ENCODE measurements around the gene RBBP8NL.

The RBBP8NL gene, protein sequence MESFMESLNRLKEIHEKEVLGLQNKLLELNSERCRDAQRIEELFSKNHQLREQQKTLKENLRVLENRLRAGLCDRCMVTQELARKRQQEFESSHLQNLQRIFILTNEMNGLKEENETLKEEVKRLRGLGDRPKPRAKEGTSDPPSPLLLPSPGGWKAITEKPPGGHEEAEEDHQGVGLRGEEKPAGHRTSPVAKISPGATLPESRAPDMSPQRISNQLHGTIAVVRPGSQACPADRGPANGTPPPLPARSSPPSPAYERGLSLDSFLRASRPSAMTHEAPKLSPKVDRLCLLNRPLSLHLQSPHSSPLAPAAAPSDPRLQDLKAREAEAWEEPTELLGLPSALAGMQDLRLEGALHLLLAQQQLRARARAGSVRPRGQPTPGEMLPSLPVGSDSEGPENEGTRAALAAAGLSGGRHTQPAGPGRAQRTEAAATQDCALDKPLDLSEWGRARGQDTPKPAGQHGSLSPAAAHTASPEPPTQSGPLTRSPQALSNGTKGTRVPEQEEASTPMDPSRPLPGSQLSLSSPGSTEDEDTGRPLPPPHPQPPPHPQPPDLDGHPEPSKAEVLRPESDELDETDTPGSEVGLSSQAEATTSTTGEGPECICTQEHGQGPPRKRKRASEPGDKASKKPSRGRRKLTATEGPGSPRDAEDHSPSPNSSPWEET

DNA sequence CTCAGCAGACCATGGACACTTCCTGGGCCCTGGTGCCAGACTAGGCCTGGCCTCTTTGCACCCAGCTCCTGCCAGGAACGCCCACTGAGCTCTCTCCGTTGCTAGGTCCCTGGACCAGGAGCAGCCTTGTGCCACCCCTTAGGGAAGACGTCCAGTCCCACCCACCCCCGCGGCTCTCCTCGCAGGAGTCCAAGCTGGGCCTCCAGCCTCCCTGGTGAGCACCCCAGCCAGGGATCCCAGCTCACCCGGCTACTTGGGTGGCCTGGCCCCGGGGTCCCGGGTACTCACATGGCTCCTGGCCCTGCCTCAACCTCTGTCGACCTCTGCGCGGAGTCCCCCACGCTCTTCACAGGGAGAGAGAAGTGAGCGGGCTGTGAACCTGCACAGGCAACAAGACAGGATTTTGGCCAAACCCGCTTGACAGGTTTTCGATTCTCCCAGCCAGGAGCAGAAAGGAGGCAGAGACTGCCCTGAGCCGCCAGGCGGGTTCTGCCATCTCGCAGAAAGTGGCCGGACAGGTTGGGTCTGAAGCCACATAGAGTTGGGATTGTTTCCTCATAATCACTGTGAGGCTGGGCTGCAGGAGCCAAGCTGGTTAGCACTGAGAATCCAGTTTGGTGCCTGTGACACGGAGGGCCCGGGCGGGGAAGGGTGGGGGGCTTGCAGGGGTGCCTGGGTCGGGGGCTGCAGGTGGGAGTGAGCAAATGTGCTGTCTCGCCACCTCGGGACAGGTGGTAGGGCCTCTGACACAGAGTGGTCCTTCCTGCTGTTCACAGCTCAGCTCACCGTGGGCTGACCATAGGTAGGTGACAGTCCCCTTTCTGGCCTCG is at the start of gene RBBP8NL:
RBBP8NL (minus strand) TSS at position 368 of the 830 bp plus-strand sequence. CDS start 7,892 bp downstream, outside the sequence.
- no peak for DNase-seq (ENCODE audit: low read depth, low spot score)

DNA sequence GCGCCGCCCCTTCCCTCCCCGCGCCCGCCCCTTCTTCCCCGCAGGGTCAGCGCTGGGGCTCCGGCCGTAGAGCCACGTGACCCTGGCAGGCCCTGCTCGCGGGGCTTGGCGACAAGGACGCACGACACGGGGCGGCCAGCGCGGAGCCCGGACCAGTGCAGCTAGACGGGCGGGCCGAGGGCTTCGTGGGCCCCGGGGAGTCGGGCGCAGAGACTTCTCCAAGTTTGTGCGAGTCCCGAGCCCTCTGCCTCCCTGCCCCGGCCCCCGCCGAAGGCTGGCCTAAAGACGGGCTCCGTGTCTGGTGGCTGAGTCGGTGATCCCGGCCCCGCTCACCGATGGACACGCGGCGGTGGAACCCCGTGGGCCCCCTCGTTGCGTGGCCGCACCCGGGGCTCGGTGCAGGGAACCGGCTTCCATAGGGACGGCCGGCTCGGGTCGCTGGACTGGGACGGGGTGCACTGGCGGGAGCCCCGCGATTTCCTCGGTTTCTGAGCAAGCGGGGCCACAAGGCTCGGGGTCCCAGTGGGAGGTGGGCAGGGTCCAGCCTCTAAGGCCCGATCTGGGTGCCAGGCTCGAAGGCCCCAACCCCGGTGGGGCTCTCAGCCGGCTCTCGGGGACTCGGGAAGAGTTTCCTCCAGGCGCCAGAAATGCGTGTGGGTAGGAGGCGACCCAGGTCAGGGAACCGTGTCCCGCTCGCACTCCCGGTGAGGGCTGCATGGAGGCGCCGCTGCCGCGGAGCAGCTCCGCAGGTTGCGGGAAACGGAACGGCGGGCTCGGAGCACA is 48.9 kb upstream of the RBBP8NL start:
- no peak for DNase-seq (ENCODE audit: low read depth, low spot score)

DNA sequence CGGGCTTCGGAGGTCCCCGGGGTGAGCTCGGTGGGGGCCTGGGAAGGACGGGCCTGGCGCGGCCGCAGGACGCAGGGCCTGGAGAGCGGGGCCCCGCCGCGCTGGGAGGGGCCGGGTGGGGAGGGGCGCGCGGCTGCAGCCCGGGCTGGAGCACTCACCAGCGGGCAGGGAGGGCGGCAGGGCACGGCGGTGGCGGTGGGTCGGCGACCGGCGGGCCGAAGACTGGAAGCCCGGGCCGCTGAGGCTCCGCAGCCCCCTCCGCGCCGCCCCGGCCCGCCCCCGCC is 48.4 kb upstream of the RBBP8NL start, which contains the start of gene GATA5:
GATA5 (minus strand) TSS at position 224 of the 284 bp plus-strand sequence. CDS start 474 bp downstream, outside the sequence.
- no peak for DNase-seq (ENCODE audit: low read depth, low spot score)

DNA sequence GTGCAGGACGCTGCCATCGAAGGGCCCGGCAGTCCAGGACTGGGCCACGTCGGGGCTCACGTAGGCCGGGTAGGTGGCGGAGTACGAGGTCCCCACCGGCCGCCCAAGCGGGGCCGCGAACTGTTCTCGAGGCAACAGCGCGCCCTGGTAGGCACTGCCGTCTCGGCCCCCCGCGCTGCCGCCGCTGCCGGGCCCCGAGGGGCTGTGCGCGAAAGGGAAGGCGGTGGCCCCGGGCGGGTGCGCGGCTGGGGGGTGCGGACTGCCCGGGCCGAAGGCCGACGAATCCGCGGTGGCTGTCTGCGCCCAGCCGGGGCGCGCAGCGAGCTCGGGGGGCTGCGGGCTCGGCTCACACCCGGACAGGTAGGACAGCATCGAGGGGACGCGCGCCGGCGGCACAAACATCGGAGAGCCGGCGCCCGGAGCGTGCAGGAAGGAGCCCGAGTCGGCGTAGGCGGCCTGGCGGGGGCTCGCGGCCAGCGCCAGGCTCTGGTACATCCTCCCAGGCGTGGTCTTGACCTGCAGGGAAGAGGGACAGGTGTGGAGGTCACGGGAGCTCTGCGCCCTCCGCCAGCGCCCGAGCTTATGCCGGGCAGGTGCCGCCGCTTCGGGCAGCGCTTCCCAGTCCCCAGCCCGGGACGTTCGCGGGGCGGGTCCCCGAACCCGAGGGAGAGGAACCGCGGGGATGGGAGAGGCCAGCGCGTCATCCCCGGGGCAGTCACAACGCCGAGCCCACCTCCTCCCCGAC is 47.9 kb upstream of the RBBP8NL start:
- no peak for DNase-seq (ENCODE audit: low read depth, low spot score)

DNA sequence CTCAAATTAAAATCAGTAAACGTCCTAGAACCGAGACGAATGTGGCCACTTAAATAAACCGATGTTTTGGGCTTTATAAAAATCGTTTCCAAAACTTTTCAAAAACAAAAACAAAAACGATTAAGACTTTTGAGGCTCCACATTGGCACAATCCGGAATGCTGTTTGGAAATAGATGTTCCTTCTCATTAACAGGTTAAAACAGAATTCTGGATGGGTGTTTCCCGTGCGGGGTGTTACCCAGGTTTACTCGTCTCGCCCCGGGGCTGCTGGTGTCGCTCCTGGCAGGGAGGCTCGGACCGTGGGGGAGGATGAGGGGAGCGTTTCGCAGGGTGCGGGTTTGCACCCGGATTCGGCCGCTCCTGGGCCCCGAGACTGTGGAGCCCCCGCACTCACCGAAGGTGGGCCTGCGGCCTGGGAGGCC is 47.3 kb upstream of the RBBP8NL start:
- no peak for DNase-seq (ENCODE audit: low read depth, low spot score)

DNA sequence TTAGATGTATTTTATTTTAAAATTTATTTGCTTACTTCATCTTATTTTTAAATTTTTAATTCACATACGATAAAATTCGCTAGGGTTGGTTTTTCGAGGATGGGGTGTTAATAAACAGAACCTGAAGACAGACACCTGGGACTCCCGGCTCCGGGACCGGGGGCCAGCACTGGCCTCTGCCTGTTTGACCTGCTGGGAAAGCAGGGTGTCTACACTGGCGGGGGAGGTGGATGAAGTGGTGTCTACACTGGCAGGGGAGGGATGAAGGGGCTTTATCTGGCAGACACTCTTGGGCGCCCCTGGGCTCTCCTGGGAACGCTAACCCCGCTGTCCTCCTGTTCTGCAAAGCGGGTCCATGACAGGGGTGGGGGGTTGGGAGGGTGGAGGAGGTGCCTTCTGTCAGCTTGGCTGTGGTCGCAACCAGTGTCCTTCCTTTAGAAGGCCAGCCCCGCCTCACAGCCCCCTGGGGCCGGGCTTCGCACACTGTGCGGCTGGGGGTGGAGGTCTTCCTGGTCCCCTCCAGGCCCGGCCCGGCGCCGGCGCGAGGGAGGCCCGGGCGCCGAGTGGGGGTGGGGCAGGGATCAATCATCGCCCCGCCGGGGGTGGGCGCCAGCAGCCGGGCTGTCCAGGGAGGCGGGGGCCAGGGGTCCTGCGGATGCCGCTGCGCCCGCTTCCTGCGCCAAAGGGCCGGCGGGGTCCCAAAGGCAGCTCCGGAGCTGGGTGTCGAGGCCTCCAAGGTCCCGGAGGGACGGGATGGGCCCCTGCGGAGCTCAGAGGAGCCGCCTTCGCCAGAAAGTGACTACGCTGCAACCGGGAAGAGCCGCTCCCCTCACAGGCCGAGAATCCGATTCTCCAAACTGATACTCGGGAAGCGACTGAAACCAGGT is 46.6 kb upstream of the RBBP8NL start:
- no peak for DNase-seq (ENCODE audit: low read depth, low spot score)

DNA sequence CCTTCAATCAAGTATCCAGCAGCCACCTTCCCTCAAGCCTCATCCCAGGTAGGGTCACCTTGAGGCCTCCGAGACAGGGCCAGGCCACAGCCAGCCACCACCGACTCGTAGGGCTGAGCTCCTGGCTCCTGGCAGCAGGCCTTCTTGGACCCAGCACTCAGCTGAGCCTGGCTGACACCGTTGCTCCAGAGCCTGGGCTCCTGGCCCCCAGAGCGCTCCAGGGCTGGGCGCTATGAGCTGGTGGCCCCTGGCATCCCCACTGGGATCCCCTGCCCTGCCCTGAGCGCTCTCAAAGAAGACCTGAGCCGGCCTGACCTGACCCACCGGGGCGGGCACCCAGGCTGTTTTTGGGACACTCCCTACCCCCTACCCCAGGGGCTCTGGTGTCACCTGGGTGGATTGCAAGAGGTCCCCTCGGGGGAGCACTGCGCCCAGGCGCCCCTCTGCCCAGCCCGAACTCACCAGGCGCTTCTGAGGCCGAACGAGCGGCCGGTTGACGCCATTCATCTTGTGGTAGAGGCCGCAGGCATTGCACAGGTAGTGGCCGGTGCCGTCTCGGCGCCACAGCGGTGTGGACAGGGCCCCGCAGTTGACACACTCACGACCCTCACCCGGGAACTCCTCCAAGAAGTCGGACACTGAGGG is 45.7 kb upstream of the RBBP8NL start:
- no peak for DNase-seq (ENCODE audit: low read depth, low spot score)

DNA sequence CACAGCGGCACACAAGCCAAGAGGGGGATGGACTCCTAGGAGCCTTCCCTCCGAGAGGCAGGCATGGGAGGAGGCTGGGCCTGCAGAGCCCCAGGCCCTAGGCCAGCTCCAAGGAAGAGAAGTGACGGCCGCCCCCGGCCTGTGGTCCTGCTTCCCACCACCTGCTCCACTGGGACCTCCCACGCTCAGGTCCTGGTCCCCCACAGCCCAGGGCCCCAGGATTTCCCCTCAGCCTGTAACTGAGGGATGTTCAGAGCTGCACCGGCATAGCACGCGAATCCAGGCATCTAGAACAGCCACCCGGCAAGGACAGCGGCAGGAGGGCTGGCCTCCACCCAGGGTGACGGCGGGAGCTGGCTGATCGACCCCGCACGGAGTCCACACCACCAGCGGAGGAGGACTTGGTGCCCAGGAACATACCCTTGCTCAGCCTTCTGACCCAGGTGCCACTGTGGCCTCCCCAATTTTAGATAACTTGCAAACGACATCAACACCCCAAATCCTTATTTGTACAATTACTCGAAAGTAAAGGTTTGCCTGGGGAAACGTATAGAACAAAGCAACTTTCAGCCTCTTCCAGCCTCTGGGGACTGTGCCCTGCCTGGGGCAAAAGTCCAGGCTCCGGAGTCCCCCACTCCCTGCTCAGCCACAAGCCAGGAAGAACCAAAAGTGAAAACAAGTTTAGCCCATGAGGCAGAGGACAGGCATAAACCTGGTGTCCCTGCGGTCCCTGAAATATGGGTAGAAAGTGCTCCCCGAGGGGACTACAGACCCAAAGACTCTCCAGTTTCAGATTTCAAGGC is 45.0 kb upstream of the RBBP8NL start:
- no peak for DNase-seq (ENCODE audit: low read depth, low spot score)

DNA sequence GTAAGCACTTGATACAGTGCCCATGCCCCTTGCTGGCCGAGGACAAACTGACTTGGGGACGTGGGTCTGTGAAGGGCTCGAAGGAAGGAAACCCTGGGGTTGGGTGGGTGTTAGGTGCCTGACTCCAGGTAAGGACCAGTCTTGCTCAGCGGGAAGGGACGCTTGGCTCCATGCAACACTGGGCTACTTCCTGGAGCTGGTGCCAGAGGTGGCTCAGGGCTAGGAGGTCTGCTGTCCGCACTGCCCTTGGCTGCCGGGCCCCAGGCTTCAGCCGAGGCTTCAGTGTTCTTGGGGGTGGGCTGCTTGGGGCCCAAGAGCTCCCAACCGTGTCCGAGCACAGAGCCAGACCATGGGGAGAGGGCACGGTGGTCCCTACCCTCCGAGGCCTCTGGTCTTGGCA is 43.1 kb upstream of the RBBP8NL start:
- no peak for DNase-seq (ENCODE audit: low read depth, low spot score)

DNA sequence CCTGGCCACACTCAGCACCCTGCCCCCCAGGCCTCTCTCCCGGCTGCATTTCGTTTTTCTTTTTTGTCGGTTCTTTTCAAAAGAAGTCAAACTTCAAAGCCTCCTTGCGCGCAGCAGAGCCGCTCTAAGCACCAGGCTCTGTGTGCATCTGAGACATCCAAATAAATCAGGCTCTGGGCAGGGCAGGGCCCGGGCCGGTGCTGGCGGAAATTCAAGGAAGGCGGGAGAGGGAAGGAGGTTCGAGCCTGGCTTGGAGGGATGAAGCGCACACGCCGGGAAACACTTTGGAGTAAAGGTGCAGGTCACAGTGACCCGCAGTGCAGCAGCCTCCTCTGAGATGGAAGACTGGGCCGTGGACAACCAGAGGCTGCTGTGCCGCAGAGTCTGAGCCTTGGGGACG is 42.7 kb upstream of the RBBP8NL start:
- DNase-seq (ENCODE audit: low read depth, low spot score), result no peak

DNA sequence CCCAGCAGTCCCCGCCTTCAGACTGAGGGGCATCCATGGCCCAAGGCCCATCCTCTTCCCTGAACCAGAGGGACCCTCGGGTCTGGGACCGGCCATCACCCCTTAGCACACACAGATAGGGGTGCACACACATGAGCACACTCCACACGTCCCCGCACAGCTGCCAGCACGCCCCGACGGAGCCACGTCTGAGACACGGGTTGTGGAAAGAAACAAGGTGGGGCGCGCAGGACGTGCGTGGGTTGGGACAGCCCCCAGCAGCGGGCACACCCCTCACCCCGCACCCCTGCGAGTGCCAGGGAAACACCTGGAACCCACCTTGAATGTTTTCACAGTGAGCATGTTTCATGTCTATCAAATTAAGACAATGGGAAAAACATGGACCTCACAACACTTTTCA is 42.0 kb upstream of the RBBP8NL start:
- no peak for DNase-seq (ENCODE audit: low read depth, low spot score)

DNA sequence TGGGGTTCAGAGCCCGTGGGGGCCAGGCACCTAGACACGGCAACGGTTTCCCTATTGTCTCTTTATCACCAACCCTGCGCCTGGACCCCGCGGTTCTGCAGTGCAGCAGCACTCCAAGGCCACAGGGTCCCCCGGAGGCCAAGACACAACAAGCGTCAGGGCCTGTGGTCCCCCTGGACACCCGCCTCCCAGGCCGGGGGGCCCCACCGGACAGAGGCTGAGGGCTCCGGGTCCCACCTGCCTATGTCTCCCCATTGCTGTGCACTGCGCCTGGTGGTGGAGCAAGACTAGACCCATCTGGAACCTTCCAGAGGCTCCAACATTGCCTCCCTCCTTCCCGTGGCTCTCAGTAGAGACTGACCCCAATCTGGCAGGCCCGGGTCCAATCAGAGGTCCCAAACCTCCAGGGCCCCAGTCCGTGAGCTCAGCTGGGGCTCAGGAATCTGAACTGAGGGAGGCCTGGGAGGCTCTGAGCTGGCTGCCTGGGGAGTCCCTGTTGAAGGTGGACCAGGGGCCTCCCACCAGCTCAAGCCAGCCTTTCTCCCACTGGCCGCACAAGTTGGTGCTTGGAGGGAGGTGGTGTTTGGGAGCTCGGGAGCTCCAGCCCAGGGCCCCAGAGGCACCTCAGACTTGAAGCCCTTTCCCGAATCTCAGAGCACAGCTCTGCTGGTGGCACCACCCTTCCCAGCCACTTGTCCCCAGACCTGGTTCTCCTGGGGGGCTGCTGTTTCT is 39.6 kb upstream of the RBBP8NL start:
- no peak for DNase-seq (ENCODE audit: low read depth, low spot score)

DNA sequence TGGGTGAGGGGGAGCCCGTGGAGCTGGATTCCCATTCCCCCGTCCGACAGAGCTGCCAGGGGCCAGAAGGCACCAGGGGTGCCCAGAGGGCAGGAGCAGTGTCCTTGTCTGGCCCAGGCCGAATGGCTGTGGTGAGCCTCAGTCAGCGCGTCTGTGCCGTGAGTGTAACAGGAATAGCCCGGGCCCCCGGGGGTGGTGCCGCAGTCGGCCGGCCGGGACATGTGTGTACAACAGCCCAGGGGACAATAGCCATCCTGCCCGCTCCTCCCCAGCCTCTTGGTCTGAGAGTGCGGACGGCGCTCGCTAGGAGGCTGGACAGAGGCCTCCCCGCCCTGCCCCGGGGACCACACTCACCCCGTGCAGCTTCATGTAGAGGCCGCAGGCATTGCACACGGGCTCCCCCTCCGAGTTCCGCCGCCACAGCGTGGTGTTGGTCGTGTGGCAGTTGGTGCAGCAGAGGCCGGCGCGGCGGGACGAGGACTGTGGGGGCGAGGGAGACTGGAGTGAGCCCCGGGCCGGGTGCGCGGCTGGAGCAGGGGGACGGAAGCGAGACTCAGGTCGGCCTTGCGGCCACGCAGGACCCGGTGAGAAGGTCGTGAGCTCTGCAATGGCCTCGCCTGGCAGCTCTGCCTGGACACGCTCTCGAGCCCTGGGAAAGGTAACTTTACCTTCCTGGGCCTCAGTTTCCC is 38.9 kb upstream of the RBBP8NL start:
- no peak for DNase-seq (ENCODE audit: low read depth, low spot score)

DNA sequence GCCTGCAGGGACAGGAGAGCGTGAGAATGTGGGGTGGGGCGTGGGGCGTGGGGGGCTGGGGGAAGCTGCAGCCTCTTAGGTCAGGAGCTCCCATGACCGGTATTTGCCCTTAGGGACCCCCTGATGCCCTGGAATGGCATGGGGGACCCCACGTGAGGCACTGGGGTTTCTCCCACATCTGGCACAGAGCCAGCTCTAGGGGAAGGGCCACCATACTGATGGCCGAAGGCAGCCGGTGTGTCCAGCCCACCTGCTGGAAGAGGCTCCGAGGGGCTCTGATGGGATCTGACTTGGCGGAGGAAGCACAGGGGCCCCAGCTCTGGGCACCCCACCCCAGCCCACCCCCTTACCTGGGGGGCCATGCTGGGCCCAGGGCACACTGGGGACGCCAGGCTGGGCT is 37.7 kb upstream of the RBBP8NL start:
- no peak for DNase-seq (ENCODE audit: low read depth, low spot score)

DNA sequence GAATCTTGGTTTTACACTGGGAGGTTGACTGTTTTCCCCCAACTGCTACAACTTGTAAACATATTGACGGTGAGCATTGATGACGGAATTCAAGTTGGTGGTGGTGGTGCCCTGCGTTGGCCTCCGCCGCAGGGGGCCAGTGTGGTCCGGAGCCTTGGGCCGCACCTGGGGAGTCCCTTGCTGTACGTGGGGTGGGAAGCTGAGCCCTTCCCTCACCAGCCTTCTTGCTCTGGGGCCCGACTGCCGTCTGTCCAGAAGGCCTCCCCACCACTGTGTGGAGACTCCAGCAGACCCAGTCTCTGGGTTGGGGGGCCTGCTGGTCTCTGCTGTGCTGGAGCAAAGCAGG is 37.1 kb upstream of the RBBP8NL start:
- no peak for DNase-seq (ENCODE audit: low read depth, low spot score)

DNA sequence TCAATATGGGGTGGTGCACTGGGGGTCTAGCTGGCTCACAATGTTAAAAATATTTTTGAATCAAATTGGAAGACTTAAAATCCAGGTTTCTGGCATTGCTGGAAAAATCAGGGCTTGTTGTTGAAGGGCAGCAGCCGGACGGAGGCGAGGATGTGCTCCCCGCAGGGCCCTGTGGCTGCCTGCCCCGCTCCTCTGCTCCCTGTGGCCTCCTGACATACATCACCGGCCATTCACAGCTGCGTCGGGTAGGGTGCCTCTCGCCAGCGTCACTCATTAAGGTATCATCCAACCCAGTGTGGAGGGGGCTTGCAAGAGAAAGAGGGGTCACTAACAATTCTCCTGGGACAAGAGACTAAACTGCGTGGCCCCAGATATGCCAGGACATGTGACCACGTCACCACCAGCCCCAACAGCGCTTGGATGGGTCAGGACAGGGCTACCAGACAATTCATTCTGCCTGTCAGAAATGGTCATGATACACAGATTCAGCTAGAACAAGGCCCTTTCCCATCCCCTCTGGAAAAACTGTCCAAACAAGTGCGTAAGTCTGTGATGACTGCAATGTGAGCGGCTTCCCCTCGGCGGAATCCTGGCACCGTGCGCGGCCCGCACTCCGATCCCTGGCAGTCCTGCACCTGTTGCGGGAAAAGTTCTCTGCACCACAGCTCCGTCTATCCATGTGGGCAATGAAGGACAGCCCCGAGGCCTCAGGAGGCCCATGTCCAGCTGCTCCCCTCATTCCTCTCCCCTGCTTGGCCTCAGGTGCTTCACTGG is 36.5 kb upstream of the RBBP8NL start:
- no peak for DNase-seq (ENCODE audit: low read depth, low spot score)

All from activated CD4-positive, CD25-positive, alpha-beta regulatory T cell treated with anti-CD3 and anti-CD28 coated beads, Interleukin-2, amount 50 U/mL, for 16 hours (primary cell).